Measurements from ENCODE around the gene BLMH. TPM values are rescaled to one million over a fixed set of nuclear protein-coding genes. Genes with fewer than 3 reads are reported as not detected.

BLMH gene
- total RNA-seq, 1 experiment from 2014 or later: 59.0 TPM

DNA sequence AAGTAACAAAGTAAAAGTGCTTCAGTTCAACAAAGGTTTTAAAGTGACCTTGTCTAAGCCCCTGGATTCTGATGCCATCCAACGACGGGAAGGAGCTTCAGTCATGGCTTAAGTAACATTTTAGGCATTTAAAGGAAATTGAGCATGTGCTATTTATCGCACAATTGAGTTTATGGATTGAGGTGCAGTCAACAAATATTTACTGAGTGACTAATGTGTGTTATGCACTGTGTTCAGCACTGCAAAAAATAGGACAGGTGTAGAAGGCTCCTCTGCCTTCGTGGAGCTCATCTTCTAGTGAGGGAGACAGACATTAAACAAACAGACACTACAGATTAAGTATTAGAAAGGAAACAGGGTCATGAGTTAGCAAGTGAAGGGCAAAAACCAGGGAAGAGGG is 29.6 kb upstream of the BLMH start:
- BruUV-seq (replicated peaks): no TSS peak
- H3K36me3 ChIP-seq (ENCODE audit: control insufficient read depth, insufficient read depth, low read length): no peaks in the 10 kb centered on the region
- no peaks in the 10 kb centered on the region for H3K4me1 ChIP-seq (ENCODE audit: control insufficient read depth, insufficient read depth, low read length)
- in situ Hi-C loops (cut with HindIII; ENCODE audit: low pct_unique_long_range_greater_than_20kb, low sequenced_read_pairs): no loop called here
- ATAC-seq: peak; percentile 35; the same call in 1 of the 2 replicates
- ChIA-PET CTCF (no interaction called here), POLR2A (no interaction called here)
- no peak overlapping the region for H3K27ac ChIP-seq (ENCODE audit: low read length)
- no peak overlapping the region for H3K4me3 ChIP-seq (ENCODE audit: low read depth in 2 of 2, low read length in 2 of 2)
- intact Hi-C loops (cut with micrococcal nuclease; ENCODE audit: unreplicated experiment): no loop called here
- no peak for TF ChIP-seq TCF7L2 (IDR thresholded peaks at IDR 0.05; ENCODE audit: low read depth, low read length)
- TF ChIP-seq, protein P1, sequence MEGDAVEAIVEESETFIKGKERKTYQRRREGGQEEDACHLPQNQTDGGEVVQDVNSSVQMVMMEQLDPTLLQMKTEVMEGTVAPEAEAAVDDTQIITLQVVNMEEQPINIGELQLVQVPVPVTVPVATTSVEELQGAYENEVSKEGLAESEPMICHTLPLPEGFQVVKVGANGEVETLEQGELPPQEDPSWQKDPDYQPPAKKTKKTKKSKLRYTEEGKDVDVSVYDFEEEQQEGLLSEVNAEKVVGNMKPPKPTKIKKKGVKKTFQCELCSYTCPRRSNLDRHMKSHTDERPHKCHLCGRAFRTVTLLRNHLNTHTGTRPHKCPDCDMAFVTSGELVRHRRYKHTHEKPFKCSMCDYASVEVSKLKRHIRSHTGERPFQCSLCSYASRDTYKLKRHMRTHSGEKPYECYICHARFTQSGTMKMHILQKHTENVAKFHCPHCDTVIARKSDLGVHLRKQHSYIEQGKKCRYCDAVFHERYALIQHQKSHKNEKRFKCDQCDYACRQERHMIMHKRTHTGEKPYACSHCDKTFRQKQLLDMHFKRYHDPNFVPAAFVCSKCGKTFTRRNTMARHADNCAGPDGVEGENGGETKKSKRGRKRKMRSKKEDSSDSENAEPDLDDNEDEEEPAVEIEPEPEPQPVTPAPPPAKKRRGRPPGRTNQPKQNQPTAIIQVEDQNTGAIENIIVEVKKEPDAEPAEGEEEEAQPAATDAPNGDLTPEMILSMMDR (IDR thresholded peaks at IDR 0.05): no peak
- TF ChIP-seq SIN3A (IDR thresholded peaks at IDR 0.05; ENCODE audit: borderline replicate concordance, insufficient read depth, low read depth, low read length): no peak
- TF ChIP-seq, protein P2, sequence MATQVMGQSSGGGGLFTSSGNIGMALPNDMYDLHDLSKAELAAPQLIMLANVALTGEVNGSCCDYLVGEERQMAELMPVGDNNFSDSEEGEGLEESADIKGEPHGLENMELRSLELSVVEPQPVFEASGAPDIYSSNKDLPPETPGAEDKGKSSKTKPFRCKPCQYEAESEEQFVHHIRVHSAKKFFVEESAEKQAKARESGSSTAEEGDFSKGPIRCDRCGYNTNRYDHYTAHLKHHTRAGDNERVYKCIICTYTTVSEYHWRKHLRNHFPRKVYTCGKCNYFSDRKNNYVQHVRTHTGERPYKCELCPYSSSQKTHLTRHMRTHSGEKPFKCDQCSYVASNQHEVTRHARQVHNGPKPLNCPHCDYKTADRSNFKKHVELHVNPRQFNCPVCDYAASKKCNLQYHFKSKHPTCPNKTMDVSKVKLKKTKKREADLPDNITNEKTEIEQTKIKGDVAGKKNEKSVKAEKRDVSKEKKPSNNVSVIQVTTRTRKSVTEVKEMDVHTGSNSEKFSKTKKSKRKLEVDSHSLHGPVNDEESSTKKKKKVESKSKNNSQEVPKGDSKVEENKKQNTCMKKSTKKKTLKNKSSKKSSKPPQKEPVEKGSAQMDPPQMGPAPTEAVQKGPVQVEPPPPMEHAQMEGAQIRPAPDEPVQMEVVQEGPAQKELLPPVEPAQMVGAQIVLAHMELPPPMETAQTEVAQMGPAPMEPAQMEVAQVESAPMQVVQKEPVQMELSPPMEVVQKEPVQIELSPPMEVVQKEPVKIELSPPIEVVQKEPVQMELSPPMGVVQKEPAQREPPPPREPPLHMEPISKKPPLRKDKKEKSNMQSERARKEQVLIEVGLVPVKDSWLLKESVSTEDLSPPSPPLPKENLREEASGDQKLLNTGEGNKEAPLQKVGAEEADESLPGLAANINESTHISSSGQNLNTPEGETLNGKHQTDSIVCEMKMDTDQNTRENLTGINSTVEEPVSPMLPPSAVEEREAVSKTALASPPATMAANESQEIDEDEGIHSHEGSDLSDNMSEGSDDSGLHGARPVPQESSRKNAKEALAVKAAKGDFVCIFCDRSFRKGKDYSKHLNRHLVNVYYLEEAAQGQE (IDR thresholded peaks at IDR 0.05; ENCODE audit: insufficient read depth in 1 of 2, low read depth in 2 of 2, low read length in 1 of 2): no peak
- TF ChIP-seq POLR2AphosphoS5 (IDR thresholded peaks at IDR 0.05; ENCODE audit: low read depth, low read length): no peak
- no peak for DNase-seq (ENCODE audit: low read depth, low spot score)
- H3K27me3 ChIP-seq (ENCODE audit: control insufficient read depth, insufficient read depth, low read length): peaks cover 11% of the 10 kb centered on the region; the same call in 1 of the 2 replicates
- no peaks in the 10 kb centered on the region for H3K9me3 ChIP-seq (ENCODE audit: control insufficient read depth, insufficient read depth, low read depth, low read length)

DNA sequence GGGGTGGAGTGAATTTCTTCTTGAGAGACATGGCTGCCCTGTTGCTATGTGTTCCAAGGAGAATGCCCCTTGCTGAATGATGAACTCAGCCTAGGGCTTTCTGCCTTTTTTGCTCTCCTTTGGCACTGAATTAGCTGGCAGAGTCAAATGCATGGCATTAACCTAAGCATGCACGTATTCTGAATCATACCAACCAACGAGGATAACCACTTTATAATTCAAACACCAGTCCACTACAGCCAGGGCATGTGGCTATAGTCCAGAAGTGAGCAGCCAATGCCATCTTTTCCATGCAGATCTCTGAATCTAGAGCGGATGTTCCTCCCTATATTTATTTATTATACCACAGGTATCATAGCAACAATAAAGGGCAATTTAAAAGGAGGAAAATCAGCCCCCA is 26.4 kb upstream of the BLMH start:
- H3K27me3 ChIP-seq (ENCODE audit: control insufficient read depth, insufficient read depth, low read length): peaks cover 2% of the 10 kb centered on the region; the same call in 1 of the 2 replicates
- no peaks in the 10 kb centered on the region for H3K4me1 ChIP-seq (ENCODE audit: control insufficient read depth, insufficient read depth, low read length)
- ATAC-seq (no peak), DNase-seq (ENCODE audit: low read depth, low spot score) (no peak)
- intact Hi-C loops (cut with micrococcal nuclease; ENCODE audit: unreplicated experiment) (no loop called here), in situ Hi-C loops (cut with HindIII; ENCODE audit: low pct_unique_long_range_greater_than_20kb, low sequenced_read_pairs) (no loop called here)
- no peaks in the 10 kb centered on the region for H3K36me3 ChIP-seq (ENCODE audit: control insufficient read depth, insufficient read depth, low read length)
- TF ChIP-seq, protein P2 (IDR thresholded peaks at IDR 0.05; ENCODE audit: insufficient read depth in 1 of 2, low read depth in 2 of 2, low read length in 1 of 2): no peak
- TF ChIP-seq SIN3A (IDR thresholded peaks at IDR 0.05; ENCODE audit: borderline replicate concordance, insufficient read depth, low read depth, low read length): no peak
- TF ChIP-seq POLR2AphosphoS5 (IDR thresholded peaks at IDR 0.05; ENCODE audit: low read depth, low read length): no peak
- TF ChIP-seq, protein P1 (IDR thresholded peaks at IDR 0.05): no peak
- no peak for TF ChIP-seq TCF7L2 (IDR thresholded peaks at IDR 0.05; ENCODE audit: low read depth, low read length)
- BruUV-seq (replicated peaks): no TSS peak
- no peaks in the 10 kb centered on the region for H3K9me3 ChIP-seq (ENCODE audit: control insufficient read depth, insufficient read depth, low read depth, low read length)
- H3K4me3 ChIP-seq (ENCODE audit: low read depth in 2 of 2, low read length in 2 of 2): no peak overlapping the region
- CTCF ChIA-PET: no interaction called here
- no peak overlapping the region for H3K27ac ChIP-seq (ENCODE audit: low read length)
- POLR2A ChIA-PET: no interaction called here

Data from Panc1 (cell line).